GM19438 (cell line): ENCODE results near the gene HIRA.
"Not testable (repeated sequence)": the region's sequence is repeated elsewhere in the genome, so short reads cannot be mapped to it uniquely, and the experiment has no call there.

Source experiments
- ATAC-seq: cut with Tn5 transposase; IDR thresholded peaks from one replicate; pipeline ENCODE4 v1.9.1; 2021; ENCODE audit warnings: low read depth; ENCODE audit not compliant: unreplicated experiment

HIRA gene

GRCh38 chr22:19393704-19394103, 37.8 kb downstream of the HIRA start:
- ATAC-seq: no peak

- ATAC-seq: no peak
Measured at GRCh38 chr22:19387575-19387974, 44.0 kb downstream of the HIRA start.

GRCh38 chr22:19387038-19387437, 44.5 kb downstream of the HIRA start:
- ATAC-seq: no peak

GRCh38 chr22:19386248-19386647, 45.3 kb downstream of the HIRA start:
- ATAC-seq: no peak

- no peak for ATAC-seq
Measured at GRCh38 chr22:19385221-19385906, 46.2 kb downstream of the HIRA start.

- ATAC-seq: no peak
Measured at GRCh38 chr22:19383292-19383691, 48.2 kb downstream of the HIRA start.

- ATAC-seq: no peak
Measured at GRCh38 chr22:19382240-19382639, 49.3 kb downstream of the HIRA start.

GRCh38 chr22:19378344-19378674, 53.2 kb downstream of the HIRA start:
- ATAC-seq: no peak

- ATAC-seq: no peak
Measured at GRCh38 chr22:19377565-19378343, 53.8 kb downstream of the HIRA start.

GRCh38 chr22:19376971-19377370, 54.6 kb downstream of the HIRA start:
- no peak for ATAC-seq

GRCh38 chr22:19376247-19376646, 55.3 kb downstream of the HIRA start:
- ATAC-seq: no peak

- no peak for ATAC-seq
Measured at GRCh38 chr22:19375435-19375834, 56.1 kb downstream of the HIRA start.

GRCh38 chr22:19374410-19374809, 57.1 kb downstream of the HIRA start:
- ATAC-seq: no peak

GRCh38 chr22:19373450-19373849, 58.1 kb downstream of the HIRA start:
- no peak for ATAC-seq

- ATAC-seq: no peak
Measured at GRCh38 chr22:19371893-19372292, 59.6 kb downstream of the HIRA start.

- ATAC-seq: no peak
Measured at GRCh38 chr22:19368876-19369275, 62.7 kb downstream of the HIRA start.

GRCh38 chr22:19367763-19368367, 63.7 kb downstream of the HIRA start:
- no peak for ATAC-seq

GRCh38 chr22:19363541-19363940, 68.0 kb downstream of the HIRA start:
- not testable (repeated sequence) for ATAC-seq

- no peak for ATAC-seq
Measured at GRCh38 chr22:19361501-19362103, 69.9 kb downstream of the HIRA start.

- ATAC-seq: no peak
Measured at GRCh38 chr22:19360862-19361261, 70.7 kb downstream of the HIRA start.

GRCh38 chr22:19360300-19360792, 71.2 kb downstream of the HIRA start:
- no peak for ATAC-seq
